Stomach smooth muscle (tissue), 2 donors: ENCODE measurements around the gene UST.

Experiments
- H3K27ac ChIP-seq: one replicate; pipeline ENCODE4 v1.7.0; 2013; ENCODE audit warnings: mild to moderate bottlenecking, low read length, inconsistent platforms
- H3K27me3 ChIP-seq, 2 donors: one replicate each; pipeline ENCODE4 v1.7.0; 2013; ENCODE audit warnings: low read length in 2 of 2; ENCODE audit not compliant: insufficient read depth in 2 of 2, control insufficient read depth in 1 of 2
- H3K36me3 ChIP-seq, 2 donors: one replicate each; pipeline ENCODE4 v1.7.0; 2013; ENCODE audit warnings: low read length in 2 of 2; ENCODE audit not compliant: control insufficient read depth in 2 of 2, insufficient read depth in 2 of 2
- H3K4me1 ChIP-seq: one replicate; pipeline ENCODE4 v1.7.0; 2013; ENCODE audit warnings: low read length; ENCODE audit not compliant: control insufficient read depth, insufficient read depth
- H3K4me3 ChIP-seq, 2 donors: one replicate each; pipeline ENCODE4 v1.7.0; 2013; ENCODE audit warnings: low read length in 2 of 2
- H3K9ac ChIP-seq, 2 donors: one replicate each; pipeline ENCODE4 v1.7.0; 2013; ENCODE audit warnings: low read length in 2 of 2, mild to moderate bottlenecking in 1 of 2
- H3K9me3 ChIP-seq, 2 donors: one replicate each; pipeline ENCODE4 v1.7.0; 2013; ENCODE audit warnings: low read length in 2 of 2; ENCODE audit not compliant: control insufficient read depth in 2 of 2
- donor health status: healthy.
- donor health status: Pancreatic carcinoma.

UST gene

GRCh38 chr6:148824960-148825359, 78.1 kb downstream of the UST start:
- no peak overlapping the region for H3K27ac ChIP-seq
- no peaks in the 10 kb centered on the region for H3K27me3 ChIP-seq
- H3K36me3 ChIP-seq = no peaks in the 10 kb centered on the region
- no peak overlapping the region for H3K4me3 ChIP-seq
- no peak overlapping the region for H3K9ac ChIP-seq
- no peaks in the 10 kb centered on the region for H3K9me3 ChIP-seq
- H3K4me1 ChIP-seq = no peaks in the 10 kb centered on the region

DNA sequence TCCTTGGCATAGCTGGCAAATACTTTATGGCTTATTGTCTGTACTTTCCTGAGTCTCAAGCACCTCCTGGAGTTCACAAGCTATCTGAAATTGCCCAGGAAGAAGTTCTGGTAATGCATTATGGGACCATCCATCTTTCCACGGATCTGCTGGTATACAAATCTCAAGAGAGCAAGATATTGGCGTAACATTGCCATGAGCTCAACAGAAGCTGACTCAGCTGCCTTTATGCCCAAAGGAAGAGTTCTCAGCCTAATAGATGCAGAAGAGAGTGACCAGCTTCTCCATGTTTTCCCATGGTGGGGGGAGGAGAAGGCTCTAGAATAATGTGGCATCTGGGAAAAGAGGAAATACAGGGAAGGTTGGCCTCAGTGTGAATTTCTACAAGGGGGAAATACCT, 78.7 kb downstream of the UST start:
- Histone ChIP-seq H3K9me3 (no peaks in the 10 kb centered on the region), H3K36me3 (no peaks in the 10 kb centered on the region), H3K4me3 (no peak overlapping the region), H3K27ac (no peak overlapping the region), H3K9ac (no peak overlapping the region), H3K4me1 (no peaks in the 10 kb centered on the region), H3K27me3 (no peaks in the 10 kb centered on the region)

- Histone ChIP-seq H3K27ac (no peak overlapping the region), H3K4me1 (no peaks in the 10 kb centered on the region), H3K27me3 (no peaks in the 10 kb centered on the region), H3K9me3 (no peaks in the 10 kb centered on the region), H3K36me3 (no peaks in the 10 kb centered on the region), H3K4me3 (no peak overlapping the region), H3K9ac (no peak overlapping the region)
These were observed 80.7 kb downstream of the UST start for GRCh38 chr6:148827416-148828045.

DNA sequence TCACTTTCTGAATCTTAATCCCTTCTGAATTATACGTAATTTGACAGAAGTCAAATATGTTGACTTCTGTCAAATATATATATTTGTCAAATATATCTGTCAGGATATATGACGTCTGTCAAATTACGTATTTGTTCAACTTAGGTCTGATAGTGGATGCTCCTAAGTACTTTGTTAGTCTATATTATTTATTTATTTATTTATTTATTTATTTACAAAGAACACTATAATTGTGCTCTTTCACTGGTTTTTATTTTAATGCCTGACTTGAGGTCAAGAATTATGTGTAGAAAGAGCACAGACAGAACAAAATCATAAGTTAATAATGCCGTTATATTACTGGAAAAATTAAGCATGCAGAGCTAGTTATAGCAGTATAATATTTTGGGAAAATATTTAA, 81.2 kb downstream of the UST start:
- no peaks in the 10 kb centered on the region for H3K4me1 ChIP-seq
- H3K36me3 ChIP-seq = no peaks in the 10 kb centered on the region
- H3K9ac ChIP-seq = no peak overlapping the region
- no peaks in the 10 kb centered on the region for H3K9me3 ChIP-seq
- H3K4me3 ChIP-seq = no peak overlapping the region
- no peak overlapping the region for H3K27ac ChIP-seq
- no peaks in the 10 kb centered on the region for H3K27me3 ChIP-seq

- no peaks in the 10 kb centered on the region for H3K4me1 ChIP-seq
- H3K36me3 ChIP-seq = no peaks in the 10 kb centered on the region
- H3K9me3 ChIP-seq = no peaks in the 10 kb centered on the region
- H3K9ac ChIP-seq = no peak overlapping the region
- no peaks in the 10 kb centered on the region for H3K27me3 ChIP-seq
- H3K4me3 ChIP-seq = no peak overlapping the region
- no peak overlapping the region for H3K27ac ChIP-seq
These were observed 82.7 kb downstream of the UST start for GRCh38 chr6:148829415-148830101.

DNA sequence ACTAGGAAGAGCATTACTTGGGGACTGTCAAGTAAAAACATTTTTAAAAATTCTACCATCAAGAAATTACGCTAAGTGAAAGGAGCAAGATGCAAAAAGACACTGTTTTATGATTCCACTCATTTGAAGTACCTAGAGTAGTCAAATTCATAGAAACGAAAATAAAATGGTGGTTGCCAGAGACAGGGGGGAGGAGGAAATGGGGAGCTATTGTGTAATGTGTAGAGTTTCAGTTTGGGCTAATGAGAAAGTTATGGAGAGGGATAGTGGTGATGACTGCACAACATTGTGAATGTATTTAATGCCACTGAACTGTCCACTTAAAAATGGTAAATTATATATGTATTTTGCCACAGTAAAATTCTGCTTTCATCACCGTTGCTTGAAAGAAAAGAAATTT, 83.8 kb downstream of the UST start:
- no peak overlapping the region for H3K27ac ChIP-seq
- H3K36me3 ChIP-seq = no peaks in the 10 kb centered on the region
- no peak overlapping the region for H3K9ac ChIP-seq
- no peaks in the 10 kb centered on the region for H3K9me3 ChIP-seq
- no peak overlapping the region for H3K4me3 ChIP-seq
- peaks cover 3% of the 10 kb centered on the region for H3K4me1 ChIP-seq
- no peaks in the 10 kb centered on the region for H3K27me3 ChIP-seq

DNA sequence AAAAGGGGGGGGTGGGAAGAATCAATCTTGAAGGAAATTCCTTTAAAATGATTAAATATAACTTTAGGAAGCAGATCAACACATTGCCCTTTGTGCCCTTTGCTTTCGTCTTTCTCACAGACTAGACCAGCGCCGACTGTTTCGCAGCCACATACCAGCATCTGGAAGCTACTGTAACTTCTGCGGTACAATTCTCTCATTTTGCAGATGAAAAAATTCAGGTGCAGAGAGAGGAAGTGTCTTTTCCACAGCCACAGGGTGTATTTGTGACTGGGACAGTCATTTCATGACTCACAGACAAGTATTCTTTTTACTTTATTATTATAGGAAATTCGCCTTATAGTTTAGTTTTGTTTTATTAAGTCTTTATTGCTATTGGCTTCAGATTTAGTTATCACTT, 84.2 kb downstream of the UST start:
- Histone ChIP-seq H3K27me3 (no peaks in the 10 kb centered on the region), H3K27ac (no peak overlapping the region), H3K36me3 (no peaks in the 10 kb centered on the region), H3K9me3 (no peaks in the 10 kb centered on the region), H3K4me1 (peaks cover 4% of the 10 kb centered on the region), H3K9ac (no peak overlapping the region), H3K4me3 (no peak overlapping the region)

GRCh38 chr6:148831531-148831930, 84.7 kb downstream of the UST start:
- Histone ChIP-seq H3K9me3 (no peaks in the 10 kb centered on the region), H3K9ac (no peak overlapping the region), H3K36me3 (no peaks in the 10 kb centered on the region), H3K4me1 (peaks cover 4% of the 10 kb centered on the region), H3K4me3 (no peak overlapping the region), H3K27ac (no peak overlapping the region), H3K27me3 (no peaks in the 10 kb centered on the region)

- Histone ChIP-seq H3K4me1 (peaks cover 4% of the 10 kb centered on the region), H3K27me3 (no peaks in the 10 kb centered on the region), H3K4me3 (peak overlapping the region in 1 of 2 donors; percentile 8), H3K9ac (no peak overlapping the region), H3K36me3 (no peaks in the 10 kb centered on the region), H3K9me3 (no peaks in the 10 kb centered on the region), H3K27ac (no peak overlapping the region)
These were observed 89.2 kb downstream of the UST start for GRCh38 chr6:148835920-148836441.

DNA sequence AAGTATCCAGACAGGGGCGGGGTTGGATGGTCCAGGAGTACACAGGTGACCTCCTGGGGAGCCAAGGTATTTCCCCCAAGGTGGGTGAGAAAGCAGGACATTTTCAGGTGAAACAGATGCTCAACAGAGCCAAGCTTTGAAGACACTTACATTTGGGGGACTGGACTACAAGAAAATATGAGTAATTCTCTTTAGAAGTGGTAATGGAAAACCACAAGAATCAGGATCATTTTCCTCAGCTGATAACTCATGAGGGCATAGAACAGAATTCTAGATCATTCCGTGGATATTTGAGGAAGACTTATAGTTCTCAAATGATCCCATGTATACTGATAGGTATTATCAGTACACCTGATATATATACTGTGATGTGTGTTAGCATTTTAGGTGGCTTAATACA, 89.9 kb downstream of the UST start:
- peaks cover 4% of the 10 kb centered on the region for H3K4me1 ChIP-seq
- no peak overlapping the region for H3K27ac ChIP-seq
- no peaks in the 10 kb centered on the region for H3K36me3 ChIP-seq
- H3K4me3 ChIP-seq = no peak overlapping the region
- no peak overlapping the region for H3K9ac ChIP-seq
- no peaks in the 10 kb centered on the region for H3K9me3 ChIP-seq
- no peaks in the 10 kb centered on the region for H3K27me3 ChIP-seq

DNA sequence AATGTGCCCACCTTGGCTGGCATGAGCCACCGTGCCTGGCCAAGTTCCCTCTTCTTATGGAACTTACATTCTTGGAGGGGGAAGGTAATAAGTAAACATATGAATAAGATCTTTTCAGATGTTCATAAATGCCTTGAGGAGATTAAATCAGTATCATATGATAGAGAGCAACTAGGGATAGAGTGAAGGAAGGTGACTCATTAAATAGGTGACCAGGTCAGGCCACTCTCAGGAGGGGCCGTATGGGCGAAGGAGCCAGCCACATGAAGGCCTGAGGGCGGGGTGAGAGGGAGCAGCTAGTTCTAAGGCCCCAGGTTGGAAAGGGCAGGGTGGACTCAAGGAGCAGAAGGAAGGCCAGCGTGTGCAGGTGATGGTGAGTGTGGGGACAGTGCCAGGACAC, 91.1 kb downstream of the UST start:
- Histone ChIP-seq H3K4me1 (peaks cover 4% of the 10 kb centered on the region), H3K9me3 (no peaks in the 10 kb centered on the region), H3K4me3 (no peak overlapping the region), H3K36me3 (no peaks in the 10 kb centered on the region), H3K9ac (no peak overlapping the region), H3K27me3 (no peaks in the 10 kb centered on the region), H3K27ac (no peak overlapping the region)
